22Rv1 (cell line): ENCODE data around the gene FCER1G.

Experiments
- H3K27ac ChIP-seq: fragments of 450-650 bp; 2 replicates; pipeline ENCODE4 v1.5.1; 2017
- CTCF ChIP-seq: fragments of 450-650 bp; IDR thresholded peaks from 2 replicates; pipeline ENCODE4 v1.5.1; 2017; ENCODE audit warnings: mild to moderate bottlenecking
- ZFX ChIP-seq: fragments of 450-650 bp; IDR thresholded peaks from 2 replicates; pipeline ENCODE4 v1.6.1; 2017; ENCODE audit warnings: antibody characterized with exemption, borderline replicate concordance

Gene FCER1G

GRCh38 chr1:161209790-161210409 lies 5.2 kb upstream of the FCER1G start:
- no peak overlapping the region for H3K27ac ChIP-seq
- peak; percentile 99 for TF ChIP-seq CTCF
- no peak for TF ChIP-seq ZFX

GRCh38 chr1:161214369-161214768 lies 726 bp upstream of the FCER1G start:
- no peak overlapping the region for H3K27ac ChIP-seq
- no peak for TF ChIP-seq ZFX
- no peak for TF ChIP-seq CTCF

GRCh38 chr1:161216945-161217712 lies 2.0 kb downstream of the FCER1G start:
- H3K27ac ChIP-seq: no peak overlapping the region
- TF ChIP-seq CTCF (no peak), ZFX (no peak)

- TF ChIP-seq ZFX: no peak
- TF ChIP-seq CTCF: no peak
- H3K27ac ChIP-seq: no peak overlapping the region
Measured at GRCh38 chr1:161217831-161218230, 2.7 kb downstream of the FCER1G start.

GRCh38 chr1:161218301-161219077 lies 3.4 kb downstream of the FCER1G start:
- TF ChIP-seq CTCF (no peak), ZFX (no peak)
- no peak overlapping the region for H3K27ac ChIP-seq

GRCh38 chr1:161219078-161219892 lies 4.2 kb downstream of the FCER1G start:
- TF ChIP-seq CTCF (no peak), ZFX (no peak)
- H3K27ac ChIP-seq: no peak overlapping the region
